ENCODE measurements around the gene DAB1.

Gene DAB1

DNA sequence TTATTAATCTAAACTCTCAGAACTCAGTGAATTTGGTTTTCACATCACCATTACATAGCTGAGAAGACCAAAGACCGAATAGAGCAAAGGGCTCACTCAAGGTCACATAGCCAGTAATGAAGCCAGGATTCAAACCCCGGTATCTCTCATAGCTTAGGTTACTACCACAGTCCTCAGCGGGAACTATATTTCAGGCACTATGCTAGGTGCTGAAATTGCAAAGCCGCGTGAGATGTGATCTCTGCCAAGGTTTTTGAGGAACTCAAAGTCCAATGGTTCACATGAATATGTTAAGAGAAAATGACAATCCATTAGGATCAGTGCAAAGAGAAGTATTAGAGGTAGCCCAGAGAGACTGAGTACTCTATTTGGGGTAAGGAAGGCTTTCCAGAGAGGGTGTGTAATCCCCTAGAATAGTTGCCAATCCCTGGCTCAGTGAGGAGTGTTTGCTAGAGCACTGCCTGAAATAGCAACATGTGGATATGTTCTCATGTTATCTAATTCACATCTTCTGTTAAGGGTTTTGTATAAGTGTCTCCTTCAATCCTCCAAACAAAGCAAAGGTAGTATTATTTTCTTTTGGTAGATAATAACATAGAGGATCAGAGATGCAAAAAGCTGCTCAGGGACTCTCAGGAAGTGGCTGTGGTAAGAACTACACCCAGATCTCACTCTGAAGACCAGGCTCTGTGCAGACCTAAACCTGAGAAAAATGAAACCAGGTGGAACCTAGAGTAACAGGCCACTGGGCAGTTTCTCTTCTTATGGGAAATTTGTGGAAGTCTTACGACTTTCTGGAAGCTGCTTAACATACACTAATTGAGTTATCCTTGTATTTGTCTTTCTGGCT, 365.0 kb downstream of the DAB1 start:
- TF ChIP-seq, protein P1, sequence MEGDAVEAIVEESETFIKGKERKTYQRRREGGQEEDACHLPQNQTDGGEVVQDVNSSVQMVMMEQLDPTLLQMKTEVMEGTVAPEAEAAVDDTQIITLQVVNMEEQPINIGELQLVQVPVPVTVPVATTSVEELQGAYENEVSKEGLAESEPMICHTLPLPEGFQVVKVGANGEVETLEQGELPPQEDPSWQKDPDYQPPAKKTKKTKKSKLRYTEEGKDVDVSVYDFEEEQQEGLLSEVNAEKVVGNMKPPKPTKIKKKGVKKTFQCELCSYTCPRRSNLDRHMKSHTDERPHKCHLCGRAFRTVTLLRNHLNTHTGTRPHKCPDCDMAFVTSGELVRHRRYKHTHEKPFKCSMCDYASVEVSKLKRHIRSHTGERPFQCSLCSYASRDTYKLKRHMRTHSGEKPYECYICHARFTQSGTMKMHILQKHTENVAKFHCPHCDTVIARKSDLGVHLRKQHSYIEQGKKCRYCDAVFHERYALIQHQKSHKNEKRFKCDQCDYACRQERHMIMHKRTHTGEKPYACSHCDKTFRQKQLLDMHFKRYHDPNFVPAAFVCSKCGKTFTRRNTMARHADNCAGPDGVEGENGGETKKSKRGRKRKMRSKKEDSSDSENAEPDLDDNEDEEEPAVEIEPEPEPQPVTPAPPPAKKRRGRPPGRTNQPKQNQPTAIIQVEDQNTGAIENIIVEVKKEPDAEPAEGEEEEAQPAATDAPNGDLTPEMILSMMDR (IDR thresholded peaks at IDR 0.05; ENCODE audit: poor library complexity, severe bottlenecking), result no peak
- Histone ChIP-seq H3K27me3 (ENCODE audit: insufficient read depth, poor library complexity, severe bottlenecking) (no peaks in the 10 kb centered on the region), H3K9me3 (ENCODE audit: severe bottlenecking) (peaks cover 2% of the 10 kb centered on the region), H3K27ac (ENCODE audit: poor library complexity, severe bottlenecking) (no peak overlapping the region), H3K4me1 (ENCODE audit: insufficient read depth, poor library complexity, severe bottlenecking) (no peaks in the 10 kb centered on the region), H3K4me3 (ENCODE audit: severe bottlenecking) (no peak overlapping the region), H3K36me3 (ENCODE audit: low read depth) (no peaks in the 10 kb centered on the region)
- ATAC-seq (ENCODE audit: low read depth) (peak; percentile 52; the same call in 2 of the 3 replicates), DNase-seq (ENCODE audit: low spot score) (no peak)

DNA sequence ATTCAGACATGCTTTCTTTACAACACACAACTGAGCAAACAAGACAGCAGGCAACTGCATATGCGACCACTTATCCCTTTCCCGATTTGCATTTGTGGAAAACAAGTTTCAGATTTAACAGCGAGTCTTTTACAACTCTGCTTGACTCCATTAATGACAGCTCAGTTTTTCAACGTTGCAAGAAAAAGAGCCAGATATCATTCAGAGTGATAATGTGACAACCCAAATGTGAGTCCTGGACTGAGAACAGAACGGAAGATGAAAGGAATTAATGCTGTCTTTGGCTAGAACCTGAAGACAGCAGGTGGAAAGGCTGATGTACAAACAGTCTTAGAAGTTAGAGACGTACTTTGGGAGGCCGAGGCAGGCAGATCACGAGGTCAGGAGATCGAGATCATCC, 375.0 kb downstream of the DAB1 start:
- no peak overlapping the region for H3K4me3 ChIP-seq (ENCODE audit: severe bottlenecking)
- H3K4me1 ChIP-seq (ENCODE audit: insufficient read depth, poor library complexity, severe bottlenecking), result no peaks in the 10 kb centered on the region
- DNase-seq (ENCODE audit: low spot score) (no peak), ATAC-seq (ENCODE audit: low read depth) (no peak)
- no peaks in the 10 kb centered on the region for H3K36me3 ChIP-seq (ENCODE audit: low read depth)
- TF ChIP-seq, protein P1 (IDR thresholded peaks at IDR 0.05; ENCODE audit: poor library complexity, severe bottlenecking), result no peak
- H3K9me3 ChIP-seq (ENCODE audit: severe bottlenecking), result no peaks in the 10 kb centered on the region
- no peak overlapping the region for H3K27ac ChIP-seq (ENCODE audit: poor library complexity, severe bottlenecking)
- peaks cover 11% of the 10 kb centered on the region for H3K27me3 ChIP-seq (ENCODE audit: insufficient read depth, poor library complexity, severe bottlenecking)

DNA sequence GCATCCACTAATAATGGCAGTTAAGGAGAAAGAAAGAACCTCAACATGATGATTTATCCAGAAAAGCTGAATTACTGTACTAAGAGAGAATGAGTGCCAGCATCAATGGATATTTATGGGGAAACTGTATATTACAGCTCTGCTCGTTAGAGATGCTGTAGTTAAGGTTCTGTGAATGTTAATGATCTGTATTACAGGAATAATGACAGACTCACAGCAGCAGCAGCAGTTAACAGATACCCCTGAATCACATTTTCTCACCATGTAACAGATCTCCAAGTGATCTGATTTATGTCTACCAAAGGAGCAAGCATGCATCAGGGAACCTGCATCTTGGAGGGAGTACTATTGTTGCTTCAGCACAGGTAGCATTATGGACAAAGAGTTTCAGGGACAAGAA, 377.4 kb downstream of the DAB1 start:
- H3K4me3 ChIP-seq (ENCODE audit: severe bottlenecking), result no peak overlapping the region
- no peak overlapping the region for H3K27ac ChIP-seq (ENCODE audit: poor library complexity, severe bottlenecking)
- TF ChIP-seq, protein P1 (IDR thresholded peaks at IDR 0.05; ENCODE audit: poor library complexity, severe bottlenecking), result no peak
- no peaks in the 10 kb centered on the region for H3K36me3 ChIP-seq (ENCODE audit: low read depth)
- no peaks in the 10 kb centered on the region for H3K4me1 ChIP-seq (ENCODE audit: insufficient read depth, poor library complexity, severe bottlenecking)
- DNase-seq (ENCODE audit: low spot score) (no peak), ATAC-seq (ENCODE audit: low read depth) (no peak)
- no peaks in the 10 kb centered on the region for H3K9me3 ChIP-seq (ENCODE audit: severe bottlenecking)
- peaks cover 11% of the 10 kb centered on the region for H3K27me3 ChIP-seq (ENCODE audit: insufficient read depth, poor library complexity, severe bottlenecking)

DNA sequence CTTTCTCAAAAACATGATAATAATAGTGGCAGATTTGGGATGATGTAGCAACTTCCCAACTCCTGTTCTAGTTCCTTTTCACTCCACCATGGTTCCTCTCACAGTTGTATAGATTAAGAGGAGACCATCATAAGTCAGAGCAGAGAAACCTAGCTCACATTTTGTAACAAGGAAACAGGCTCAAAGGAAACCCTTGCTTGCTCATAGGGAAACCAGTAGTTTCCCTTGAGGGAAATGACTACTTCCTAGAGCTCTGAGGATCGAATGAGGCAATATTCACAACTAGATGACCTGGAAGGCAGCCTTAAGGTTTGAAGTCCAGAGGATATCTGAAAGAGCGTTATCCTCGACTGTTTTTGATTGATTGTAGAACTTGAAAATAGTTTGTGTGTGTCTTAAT, 382.0 kb downstream of the DAB1 start:
- Histone ChIP-seq H3K4me3 (ENCODE audit: severe bottlenecking) (no peak overlapping the region), H3K27me3 (ENCODE audit: insufficient read depth, poor library complexity, severe bottlenecking) (no peaks in the 10 kb centered on the region), H3K9me3 (ENCODE audit: severe bottlenecking) (no peaks in the 10 kb centered on the region), H3K4me1 (ENCODE audit: insufficient read depth, poor library complexity, severe bottlenecking) (no peaks in the 10 kb centered on the region), H3K27ac (ENCODE audit: poor library complexity, severe bottlenecking) (no peak overlapping the region), H3K36me3 (ENCODE audit: low read depth) (no peaks in the 10 kb centered on the region)
- no peak for ATAC-seq (ENCODE audit: low read depth)
- TF ChIP-seq, protein P1 (IDR thresholded peaks at IDR 0.05; ENCODE audit: poor library complexity, severe bottlenecking), result no peak
- no peak for DNase-seq (ENCODE audit: low spot score)

DNA sequence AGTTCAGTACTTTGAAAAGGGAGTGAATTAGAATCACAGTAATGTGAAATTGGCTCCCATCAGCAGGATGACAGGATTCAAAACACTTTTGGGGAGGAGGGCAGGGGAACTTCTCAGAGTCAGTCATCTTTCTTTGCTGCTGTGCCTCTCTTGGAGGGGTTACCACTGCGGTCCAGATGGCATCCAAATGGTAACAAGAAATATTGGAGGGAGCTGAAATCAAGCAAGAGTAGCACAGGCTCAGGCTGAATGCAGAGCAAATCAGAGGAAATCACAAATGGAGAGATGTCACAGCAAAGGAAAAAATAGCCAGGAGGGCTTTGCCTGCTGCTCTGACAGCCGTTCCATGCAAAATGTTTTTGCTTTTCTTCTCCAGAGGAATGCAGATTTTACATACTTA, 383.0 kb downstream of the DAB1 start:
- Histone ChIP-seq H3K4me1 (ENCODE audit: insufficient read depth, poor library complexity, severe bottlenecking) (no peaks in the 10 kb centered on the region), H3K27me3 (ENCODE audit: insufficient read depth, poor library complexity, severe bottlenecking) (no peaks in the 10 kb centered on the region), H3K4me3 (ENCODE audit: severe bottlenecking) (no peak overlapping the region), H3K9me3 (ENCODE audit: severe bottlenecking) (no peaks in the 10 kb centered on the region), H3K36me3 (ENCODE audit: low read depth) (no peaks in the 10 kb centered on the region), H3K27ac (ENCODE audit: poor library complexity, severe bottlenecking) (no peak overlapping the region)
- ATAC-seq (ENCODE audit: low read depth) (no peak), DNase-seq (ENCODE audit: low spot score) (no peak)
- TF ChIP-seq, protein P1 (IDR thresholded peaks at IDR 0.05; ENCODE audit: poor library complexity, severe bottlenecking), result no peak
